GM12878 (cell line): Measurements from ENCODE around the gene ACE.

Experiments
- CBFB ChIP-seq: IDR thresholded peaks from 2 replicates; pipeline ENCODE4 v1.6.1; 2016; ENCODE audit warnings: antibody characterized with exemption, low read depth
- EP300 ChIP-seq, 2 experiments: fragments of 150-350 bp in 1 of 2; IDR thresholded peaks; 2 replicates each; pipeline ENCODE4 v1.6.1; 2011 to 2012; ENCODE audit warnings: low read depth in 2 of 2, low read length in 2 of 2, borderline replicate concordance in 1 of 2, improper control_type of control experiment in 1 of 2, inconsistent platforms in 1 of 2; ENCODE audit not compliant: control insufficient read depth in 1 of 2
- FOS ChIP-seq: IDR thresholded peaks from 3 replicates; pipeline ENCODE4 v1.6.1; 2011; ENCODE audit warnings: borderline replicate concordance; ENCODE audit not compliant: insufficient read length; ENCODE audit errors: extremely low read depth
- IRF4 ChIP-seq: IDR thresholded peaks from 2 replicates; pipeline ENCODE4 v1.6.1; 2011; ENCODE audit warnings: low read depth, low read length
- MTA3 ChIP-seq: IDR thresholded peaks from 2 replicates; pipeline ENCODE4 v1.6.1; 2012; ENCODE audit warnings: low read length, inconsistent platforms, borderline replicate concordance
- POLR2A ChIP-seq: IDR thresholded peaks from 2 replicates; pipeline ENCODE4 v1.6.1; 2011; ENCODE audit warnings: low read depth, mild to moderate bottlenecking, low read length
- SIN3A ChIP-seq: IDR thresholded peaks from 2 replicates; pipeline ENCODE4 v1.6.1; 2012; ENCODE audit warnings: low read depth, low read length, improper control_type of control experiment
- SUZ12 ChIP-seq: fragments of 200-600 bp; sonication (generic); IDR thresholded peaks from one replicate; pipeline ENCODE4 v1.6.1; 2018; ENCODE audit warnings: antibody characterized with exemption, mild to moderate bottlenecking; ENCODE audit not compliant: unreplicated experiment
- ZZZ3 ChIP-seq: IDR thresholded peaks from 2 replicates; pipeline ENCODE4 v1.6.1; 2011; ENCODE audit warnings: low read depth; ENCODE audit not compliant: control insufficient read depth, insufficient read length
- TF ChIP-seq, protein P1 (sequence below), 3 experiments: IDR thresholded peaks in 2 of 3; conservative IDR thresholded peaks in 1 of 3; 2 replicates each; pipeline ENCODE4 v1.5.1; 2011; ENCODE audit warnings: low read depth in 3 of 3, low read length in 3 of 3, mild to moderate bottlenecking in 3 of 3, control low read depth in 2 of 3, moderate library complexity in 2 of 3, inconsistent platforms in 1 of 3, mixed read lengths in 1 of 3; ENCODE audit not compliant: control insufficient read depth in 2 of 3, insufficient read depth in 1 of 3; ENCODE audit errors: extremely low read depth in 1 of 3
- TF ChIP-seq, protein P2 (sequence below): fragments of 150-350 bp; IDR thresholded peaks from 2 replicates; pipeline ENCODE4 v1.6.1; 2016; ENCODE audit warnings: low read depth, low read length
- TF ChIP-seq, protein P3 (sequence below): IDR thresholded peaks from 2 replicates; pipeline ENCODE4 v1.6.1; 2011; ENCODE audit warnings: borderline replicate concordance, low read depth, mild to moderate bottlenecking, moderate library complexity, mixed read lengths, low read length; ENCODE audit not compliant: insufficient read depth; ENCODE audit errors: extremely low read length
- TF ChIP-seq, protein P4 (sequence below): fragments of 450-650 bp; IDR thresholded peaks from 2 replicates; pipeline ENCODE4 v1.6.1; 2017; ENCODE audit warnings: antibody characterized with exemption, mild to moderate bottlenecking, moderate library complexity
- TF ChIP-seq, protein P5 (sequence below): IDR thresholded peaks from 2 replicates; pipeline ENCODE4 v1.6.1; 2011; ENCODE audit warnings: borderline replicate concordance, low read depth, mild to moderate bottlenecking, moderate library complexity, low read length; ENCODE audit not compliant: insufficient read depth, poor library complexity, severe bottlenecking

DNA sequence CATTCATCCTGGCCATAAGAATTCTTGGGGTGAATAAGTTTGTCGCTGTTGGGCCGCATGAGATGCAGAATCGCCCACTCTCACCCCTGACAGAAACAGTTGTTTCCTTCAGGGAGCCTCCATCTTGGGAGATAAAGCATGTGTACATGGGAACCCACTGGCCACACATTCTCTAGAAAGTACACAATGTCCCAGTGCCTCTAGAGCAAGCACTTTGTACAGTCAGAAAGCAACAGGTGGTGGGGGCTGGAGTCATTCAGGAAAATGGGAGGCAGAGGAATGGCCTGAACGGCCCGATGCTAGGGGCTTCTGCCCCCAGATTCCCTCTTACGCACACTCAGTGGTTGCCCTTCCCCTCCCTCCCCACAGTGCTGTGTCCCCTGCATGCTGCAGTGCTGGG lies 16.1 kb downstream of the ACE start:
- TF ChIP-seq, protein P1, sequence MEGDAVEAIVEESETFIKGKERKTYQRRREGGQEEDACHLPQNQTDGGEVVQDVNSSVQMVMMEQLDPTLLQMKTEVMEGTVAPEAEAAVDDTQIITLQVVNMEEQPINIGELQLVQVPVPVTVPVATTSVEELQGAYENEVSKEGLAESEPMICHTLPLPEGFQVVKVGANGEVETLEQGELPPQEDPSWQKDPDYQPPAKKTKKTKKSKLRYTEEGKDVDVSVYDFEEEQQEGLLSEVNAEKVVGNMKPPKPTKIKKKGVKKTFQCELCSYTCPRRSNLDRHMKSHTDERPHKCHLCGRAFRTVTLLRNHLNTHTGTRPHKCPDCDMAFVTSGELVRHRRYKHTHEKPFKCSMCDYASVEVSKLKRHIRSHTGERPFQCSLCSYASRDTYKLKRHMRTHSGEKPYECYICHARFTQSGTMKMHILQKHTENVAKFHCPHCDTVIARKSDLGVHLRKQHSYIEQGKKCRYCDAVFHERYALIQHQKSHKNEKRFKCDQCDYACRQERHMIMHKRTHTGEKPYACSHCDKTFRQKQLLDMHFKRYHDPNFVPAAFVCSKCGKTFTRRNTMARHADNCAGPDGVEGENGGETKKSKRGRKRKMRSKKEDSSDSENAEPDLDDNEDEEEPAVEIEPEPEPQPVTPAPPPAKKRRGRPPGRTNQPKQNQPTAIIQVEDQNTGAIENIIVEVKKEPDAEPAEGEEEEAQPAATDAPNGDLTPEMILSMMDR (IDR thresholded peaks at IDR 0.05 in 2 of 3, conservative IDR thresholded peaks at IDR 0.05 in 1 of 3; ENCODE audit: control insufficient read depth in 2 of 3, extremely low read depth in 1 of 3, insufficient read depth in 1 of 3, low read depth in 3 of 3, low read length in 3 of 3) = no peak
- TF ChIP-seq, protein P2, sequence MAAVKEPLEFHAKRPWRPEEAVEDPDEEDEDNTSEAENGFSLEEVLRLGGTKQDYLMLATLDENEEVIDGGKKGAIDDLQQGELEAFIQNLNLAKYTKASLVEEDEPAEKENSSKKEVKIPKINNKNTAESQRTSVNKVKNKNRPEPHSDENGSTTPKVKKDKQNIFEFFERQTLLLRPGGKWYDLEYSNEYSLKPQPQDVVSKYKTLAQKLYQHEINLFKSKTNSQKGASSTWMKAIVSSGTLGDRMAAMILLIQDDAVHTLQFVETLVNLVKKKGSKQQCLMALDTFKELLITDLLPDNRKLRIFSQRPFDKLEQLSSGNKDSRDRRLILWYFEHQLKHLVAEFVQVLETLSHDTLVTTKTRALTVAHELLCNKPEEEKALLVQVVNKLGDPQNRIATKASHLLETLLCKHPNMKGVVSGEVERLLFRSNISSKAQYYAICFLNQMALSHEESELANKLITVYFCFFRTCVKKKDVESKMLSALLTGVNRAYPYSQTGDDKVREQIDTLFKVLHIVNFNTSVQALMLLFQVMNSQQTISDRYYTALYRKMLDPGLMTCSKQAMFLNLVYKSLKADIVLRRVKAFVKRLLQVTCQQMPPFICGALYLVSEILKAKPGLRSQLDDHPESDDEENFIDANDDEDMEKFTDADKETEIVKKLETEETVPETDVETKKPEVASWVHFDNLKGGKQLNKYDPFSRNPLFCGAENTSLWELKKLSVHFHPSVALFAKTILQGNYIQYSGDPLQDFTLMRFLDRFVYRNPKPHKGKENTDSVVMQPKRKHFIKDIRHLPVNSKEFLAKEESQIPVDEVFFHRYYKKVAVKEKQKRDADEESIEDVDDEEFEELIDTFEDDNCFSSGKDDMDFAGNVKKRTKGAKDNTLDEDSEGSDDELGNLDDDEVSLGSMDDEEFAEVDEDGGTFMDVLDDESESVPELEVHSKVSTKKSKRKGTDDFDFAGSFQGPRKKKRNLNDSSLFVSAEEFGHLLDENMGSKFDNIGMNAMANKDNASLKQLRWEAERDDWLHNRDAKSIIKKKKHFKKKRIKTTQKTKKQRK = no peak
- TF ChIP-seq CBFB (no peak), EP300 (IDR thresholded peaks at IDR 0.05; ENCODE audit: borderline replicate concordance in 1 of 2, control insufficient read depth in 1 of 2, low read depth in 2 of 2, low read length in 2 of 2) (no peak), ZZZ3 (no peak), POLR2A (no peak), IRF4 (no peak), SUZ12 (no peak), SIN3A (no peak), FOS (no peak), MTA3 (no peak)
- TF ChIP-seq, protein P3, sequence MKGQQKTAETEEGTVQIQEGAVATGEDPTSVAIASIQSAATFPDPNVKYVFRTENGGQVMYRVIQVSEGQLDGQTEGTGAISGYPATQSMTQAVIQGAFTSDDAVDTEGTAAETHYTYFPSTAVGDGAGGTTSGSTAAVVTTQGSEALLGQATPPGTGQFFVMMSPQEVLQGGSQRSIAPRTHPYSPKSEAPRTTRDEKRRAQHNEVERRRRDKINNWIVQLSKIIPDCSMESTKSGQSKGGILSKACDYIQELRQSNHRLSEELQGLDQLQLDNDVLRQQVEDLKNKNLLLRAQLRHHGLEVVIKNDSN = no peak
- TF ChIP-seq, protein P4, sequence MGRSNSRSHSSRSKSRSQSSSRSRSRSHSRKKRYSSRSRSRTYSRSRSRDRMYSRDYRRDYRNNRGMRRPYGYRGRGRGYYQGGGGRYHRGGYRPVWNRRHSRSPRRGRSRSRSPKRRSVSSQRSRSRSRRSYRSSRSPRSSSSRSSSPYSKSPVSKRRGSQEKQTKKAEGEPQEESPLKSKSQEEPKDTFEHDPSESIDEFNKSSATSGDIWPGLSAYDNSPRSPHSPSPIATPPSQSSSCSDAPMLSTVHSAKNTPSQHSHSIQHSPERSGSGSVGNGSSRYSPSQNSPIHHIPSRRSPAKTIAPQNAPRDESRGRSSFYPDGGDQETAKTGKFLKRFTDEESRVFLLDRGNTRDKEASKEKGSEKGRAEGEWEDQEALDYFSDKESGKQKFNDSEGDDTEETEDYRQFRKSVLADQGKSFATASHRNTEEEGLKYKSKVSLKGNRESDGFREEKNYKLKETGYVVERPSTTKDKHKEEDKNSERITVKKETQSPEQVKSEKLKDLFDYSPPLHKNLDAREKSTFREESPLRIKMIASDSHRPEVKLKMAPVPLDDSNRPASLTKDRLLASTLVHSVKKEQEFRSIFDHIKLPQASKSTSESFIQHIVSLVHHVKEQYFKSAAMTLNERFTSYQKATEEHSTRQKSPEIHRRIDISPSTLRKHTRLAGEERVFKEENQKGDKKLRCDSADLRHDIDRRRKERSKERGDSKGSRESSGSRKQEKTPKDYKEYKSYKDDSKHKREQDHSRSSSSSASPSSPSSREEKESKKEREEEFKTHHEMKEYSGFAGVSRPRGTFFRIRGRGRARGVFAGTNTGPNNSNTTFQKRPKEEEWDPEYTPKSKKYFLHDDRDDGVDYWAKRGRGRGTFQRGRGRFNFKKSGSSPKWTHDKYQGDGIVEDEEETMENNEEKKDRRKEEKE = no peak
- TF ChIP-seq, protein P5, sequence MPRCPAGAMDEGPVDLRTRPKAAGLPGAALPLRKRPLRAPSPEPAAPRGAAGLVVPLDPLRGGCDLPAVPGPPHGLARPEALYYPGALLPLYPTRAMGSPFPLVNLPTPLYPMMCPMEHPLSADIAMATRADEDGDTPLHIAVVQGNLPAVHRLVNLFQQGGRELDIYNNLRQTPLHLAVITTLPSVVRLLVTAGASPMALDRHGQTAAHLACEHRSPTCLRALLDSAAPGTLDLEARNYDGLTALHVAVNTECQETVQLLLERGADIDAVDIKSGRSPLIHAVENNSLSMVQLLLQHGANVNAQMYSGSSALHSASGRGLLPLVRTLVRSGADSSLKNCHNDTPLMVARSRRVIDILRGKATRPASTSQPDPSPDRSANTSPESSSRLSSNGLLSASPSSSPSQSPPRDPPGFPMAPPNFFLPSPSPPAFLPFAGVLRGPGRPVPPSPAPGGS = no peak
